Measurements from ENCODE around the gene CCDC87.
"Not testable (repeated sequence)": the region's sequence is repeated elsewhere in the genome, so short reads cannot be mapped to it uniquely, and the experiment has no call there.

The CCDC87 gene

GRCh38 chr11:66556086-66556485, 36.8 kb downstream of the CCDC87 start:
- H3K27me3 ChIP-seq (ENCODE audit: control insufficient read depth, insufficient read depth, low read length) = no peaks in the 10 kb centered on the region
- no peak overlapping the region for H3K4me3 ChIP-seq (ENCODE audit: low read length)
- H3K9ac ChIP-seq (ENCODE audit: low read length) = no peak overlapping the region
- H3K36me3 ChIP-seq (ENCODE audit: control insufficient read depth, insufficient read depth, low read length) = no peaks in the 10 kb centered on the region
- no peak overlapping the region for H3K27ac ChIP-seq (ENCODE audit: low read depth, low read length)
- peaks cover 5% of the 10 kb centered on the region for H3K4me1 ChIP-seq (ENCODE audit: control insufficient read depth, insufficient read depth, low read length)

GRCh38 chr11:66555416-66555815, 37.4 kb downstream of the CCDC87 start:
- Histone ChIP-seq H3K27ac (ENCODE audit: low read depth, low read length) (no peak overlapping the region), H3K9ac (ENCODE audit: low read length) (no peak overlapping the region), H3K4me3 (ENCODE audit: low read length) (no peak overlapping the region), H3K4me1 (ENCODE audit: control insufficient read depth, insufficient read depth, low read length) (peaks cover 5% of the 10 kb centered on the region), H3K36me3 (ENCODE audit: control insufficient read depth, insufficient read depth, low read length) (no peaks in the 10 kb centered on the region), H3K27me3 (ENCODE audit: control insufficient read depth, insufficient read depth, low read length) (no peaks in the 10 kb centered on the region)

GRCh38 chr11:66554602-66555001, 38.3 kb downstream of the CCDC87 start:
- no peaks in the 10 kb centered on the region for H3K27me3 ChIP-seq (ENCODE audit: control insufficient read depth, insufficient read depth, low read length)
- no peak overlapping the region for H3K9ac ChIP-seq (ENCODE audit: low read length)
- peaks cover 5% of the 10 kb centered on the region for H3K4me1 ChIP-seq (ENCODE audit: control insufficient read depth, insufficient read depth, low read length)
- no peaks in the 10 kb centered on the region for H3K36me3 ChIP-seq (ENCODE audit: control insufficient read depth, insufficient read depth, low read length)
- no peak overlapping the region for H3K4me3 ChIP-seq (ENCODE audit: low read length)
- no peak overlapping the region for H3K27ac ChIP-seq (ENCODE audit: low read depth, low read length)

GRCh38 chr11:66550887-66551286, 42.0 kb downstream of the CCDC87 start:
- Histone ChIP-seq H3K27ac (ENCODE audit: low read depth, low read length) (no peak overlapping the region), H3K4me1 (ENCODE audit: control insufficient read depth, insufficient read depth, low read length) (peaks cover 3% of the 10 kb centered on the region), H3K9ac (ENCODE audit: low read length) (no peak overlapping the region), H3K36me3 (ENCODE audit: control insufficient read depth, insufficient read depth, low read length) (no peaks in the 10 kb centered on the region), H3K27me3 (ENCODE audit: control insufficient read depth, insufficient read depth, low read length) (no peaks in the 10 kb centered on the region), H3K4me3 (ENCODE audit: low read length) (no peak overlapping the region)

GRCh38 chr11:66549696-66550095, 43.2 kb downstream of the CCDC87 start:
- H3K4me3 ChIP-seq (ENCODE audit: low read length) = no peak overlapping the region

GRCh38 chr11:66548774-66549630, 43.9 kb downstream of the CCDC87 start:
- no peaks in the 10 kb centered on the region for H3K36me3 ChIP-seq (ENCODE audit: control insufficient read depth, insufficient read depth, low read length)
- H3K27ac ChIP-seq (ENCODE audit: low read depth, low read length) = no peak overlapping the region
- H3K4me3 ChIP-seq (ENCODE audit: low read length) = no peak overlapping the region
- peaks cover 6% of the 10 kb centered on the region for H3K4me1 ChIP-seq (ENCODE audit: control insufficient read depth, insufficient read depth, low read length)
- H3K9ac ChIP-seq (ENCODE audit: low read length) = no peak overlapping the region
- no peaks in the 10 kb centered on the region for H3K27me3 ChIP-seq (ENCODE audit: control insufficient read depth, insufficient read depth, low read length)

More at GRCh38 chr11:66549696-66550095, 43.2 kb downstream of the CCDC87 start:
- H3K4me1 ChIP-seq (ENCODE audit: control insufficient read depth, insufficient read depth, low read length) = peaks cover 3% of the 10 kb centered on the region
- H3K27ac ChIP-seq (ENCODE audit: low read depth, low read length) = no peak overlapping the region
- no peaks in the 10 kb centered on the region for H3K27me3 ChIP-seq (ENCODE audit: control insufficient read depth, insufficient read depth, low read length)
- H3K36me3 ChIP-seq (ENCODE audit: control insufficient read depth, insufficient read depth, low read length) = no peaks in the 10 kb centered on the region
- H3K9ac ChIP-seq (ENCODE audit: low read length) = no peak overlapping the region

- Histone ChIP-seq H3K9ac (ENCODE audit: low read length) (no peak overlapping the region), H3K4me3 (ENCODE audit: low read length) (no peak overlapping the region), H3K27ac (ENCODE audit: low read depth, low read length) (no peak overlapping the region), H3K4me1 (ENCODE audit: control insufficient read depth, insufficient read depth, low read length) (peaks cover 6% of the 10 kb centered on the region), H3K27me3 (ENCODE audit: control insufficient read depth, insufficient read depth, low read length) (no peaks in the 10 kb centered on the region), H3K36me3 (ENCODE audit: control insufficient read depth, insufficient read depth, low read length) (no peaks in the 10 kb centered on the region)
These were observed 44.8 kb downstream of the CCDC87 start for GRCh38 chr11:66548041-66548440.

GRCh38 chr11:66547662-66548009, 45.2 kb downstream of the CCDC87 start:
- Histone ChIP-seq H3K27ac (ENCODE audit: low read depth, low read length) (no peak overlapping the region), H3K4me3 (ENCODE audit: low read length) (no peak overlapping the region), H3K4me1 (ENCODE audit: control insufficient read depth, insufficient read depth, low read length) (peaks cover 6% of the 10 kb centered on the region), H3K36me3 (ENCODE audit: control insufficient read depth, insufficient read depth, low read length) (peaks cover 4% of the 10 kb centered on the region), H3K27me3 (ENCODE audit: control insufficient read depth, insufficient read depth, low read length) (no peaks in the 10 kb centered on the region), H3K9ac (ENCODE audit: low read length) (no peak overlapping the region)

- peaks cover 7% of the 10 kb centered on the region for H3K36me3 ChIP-seq (ENCODE audit: control insufficient read depth, insufficient read depth, low read length)
- no peak overlapping the region for H3K9ac ChIP-seq (ENCODE audit: low read length)
- peaks cover 6% of the 10 kb centered on the region for H3K4me1 ChIP-seq (ENCODE audit: control insufficient read depth, insufficient read depth, low read length)
- H3K4me3 ChIP-seq (ENCODE audit: low read length) = no peak overlapping the region
- H3K27ac ChIP-seq (ENCODE audit: low read depth, low read length) = no peak overlapping the region
- H3K27me3 ChIP-seq (ENCODE audit: control insufficient read depth, insufficient read depth, low read length) = no peaks in the 10 kb centered on the region
These were observed 45.7 kb downstream of the CCDC87 start for GRCh38 chr11:66546966-66547661.

- Histone ChIP-seq H3K9ac (ENCODE audit: low read length) (peak within 1 kb of the TSS; percentile 8), H3K27ac (ENCODE audit: low read depth, low read length) (peak within 1 kb of the TSS; percentile 58), H3K27me3 (ENCODE audit: control insufficient read depth, insufficient read depth, low read length) (no peaks in the 10 kb centered on the region), H3K36me3 (ENCODE audit: control insufficient read depth, insufficient read depth, low read length) (peaks cover 7% of the 10 kb centered on the region), H3K4me1 (ENCODE audit: control insufficient read depth, insufficient read depth, low read length) (peaks cover 6% of the 10 kb centered on the region), H3K4me3 (ENCODE audit: low read length) (peak within 1 kb of the TSS; percentile 68)
These were observed 46.4 kb downstream of the CCDC87 start, which contains the start of gene ACTN3 for GRCh38 chr11:66546368-66546965. ACTN3 (plus strand) TSS chr11:66546903; CDS start chr11:66546938, 35 bp downstream.

GRCh38 chr11:66545701-66546367, 47.0 kb downstream of the CCDC87 start, which contains the start of gene ZDHHC24:
ZDHHC24 (minus strand) TSS chr11:66546048; CDS start chr11:66546003, 45 bp downstream.
- Histone ChIP-seq H3K27ac (ENCODE audit: low read depth, low read length) (peak within 1 kb of the TSS; percentile 58), H3K4me1 (ENCODE audit: control insufficient read depth, insufficient read depth, low read length) (peaks cover 6% of the 10 kb centered on the region), H3K4me3 (ENCODE audit: low read length) (peak within 1 kb of the TSS; percentile 68), H3K27me3 (ENCODE audit: control insufficient read depth, insufficient read depth, low read length) (no peaks in the 10 kb centered on the region), H3K36me3 (ENCODE audit: control insufficient read depth, insufficient read depth, low read length) (peaks cover 7% of the 10 kb centered on the region), H3K9ac (ENCODE audit: low read length) (peak within 1 kb of the TSS; percentile 8)

- not testable (repeated sequence) for H3K4me1 ChIP-seq (ENCODE audit: control insufficient read depth, insufficient read depth, low read length); H3K27me3 ChIP-seq (ENCODE audit: control insufficient read depth, insufficient read depth, low read length); H3K9ac ChIP-seq (ENCODE audit: low read length); H3K36me3 ChIP-seq (ENCODE audit: control insufficient read depth, insufficient read depth, low read length); H3K27ac ChIP-seq (ENCODE audit: low read depth, low read length)
- peak overlapping the region; percentile 68 for H3K4me3 ChIP-seq (ENCODE audit: low read length)
These were observed 47.9 kb downstream of the CCDC87 start for GRCh38 chr11:66544952-66545351.

Data from rectal smooth muscle tissue (tissue), 1 donor.